GM12878 (cell line): ENCODE measurements around the gene NPIPB8. TPM values are rescaled to one million over a fixed set of nuclear protein-coding genes. Genes with fewer than 3 reads are reported as not detected.

ENCODE experiments used
- ATAC-seq: fragments of 200-7000 bp; cut with Tn5 transposase; 3 replicates; pipeline ENCODE4 v1.9.1; 2020; ENCODE audit warnings: mild to moderate bottlenecking, moderate library complexity
- BruUV-seq: library from RNA; stranded (reverse); fragments of 400-500 nt; replicated peaks from 2 replicates; lab custom pipeline; 2021; lab: Mats Ljungman, UMichigan
- CTCF ChIA-PET: fragments of 300-600 bp; sonication (Branson Sonifier 250); formaldehyde crosslinking; extraction: SDS; loops from one replicate; lab custom pipeline; 2021; ENCODE audit warnings: inconsistent platforms; lab: Yijun Ruan, JAX
- POLR2A ChIA-PET: fragments of 350-600 bp; formaldehyde crosslinking; extraction: SDS; loops from one replicate; lab custom pipeline; 2021; ENCODE audit warnings: inconsistent platforms; lab: Charles Lee
- RAD21 ChIA-PET: fragments of 300-600 bp; sonication (Branson Sonifier 250); formaldehyde crosslinking; loops from one replicate; lab custom pipeline; 2023; ENCODE audit warnings: antibody characterized with exemption; ENCODE audit not compliant: unreplicated experiment; lab: Charles Lee
- SMC1A ChIA-PET: fragments of 300-600 bp; sonication (Branson Sonifier 250); formaldehyde crosslinking; loops from one replicate; lab custom pipeline; 2023; ENCODE audit not compliant: unreplicated experiment, uncharacterized antibody; lab: Charles Lee
- DNase-seq: peaks from one replicate; pipeline ENCODE4 v3.0.0-alpha.2; 2011; ENCODE audit warnings: low read depth, low spot score
- FAIRE-seq: peaks from 3 replicates; lab custom pipeline; 2011; peaks lifted over from hg19 to GRCh38; lab: Jason Lieb, UNC
- H2AFZ ChIP-seq: 2 replicates; pipeline ENCODE4 v1.6.0; 2011; ENCODE audit warnings: low read depth, low read length, control low read depth; ENCODE audit not compliant: control insufficient read depth
- H3K27ac ChIP-seq: 2 replicates; pipeline ENCODE4 v1.5.1; 2011; ENCODE audit warnings: control low read depth; ENCODE audit not compliant: control insufficient read depth, insufficient read depth
- H3K27me3 ChIP-seq, 2 experiments: replicated peaks in 1 of 2; 2 replicates each; pipeline versions ENCODE4 v1.6.0 to v1.6.1; 2011; ENCODE audit warnings: low read length in 1 of 2; ENCODE audit not compliant: control insufficient read depth in 2 of 2, insufficient read depth in 2 of 2
- H3K36me3 ChIP-seq, 2 experiments: 2 replicates each; pipeline ENCODE4 v1.5.1; 2011; ENCODE audit warnings: low read length in 1 of 2; ENCODE audit not compliant: control insufficient read depth in 2 of 2, insufficient read depth in 2 of 2
- H3K4me1 ChIP-seq: 2 replicates; pipeline ENCODE4 v1.6.1; 2011; ENCODE audit warnings: mild to moderate bottlenecking, low read length, moderate library complexity, mixed read lengths; ENCODE audit not compliant: control insufficient read depth, insufficient read depth
- H3K4me2 ChIP-seq: 2 replicates; pipeline ENCODE4 v1.6.0; 2011; ENCODE audit warnings: control low read depth; ENCODE audit not compliant: control insufficient read depth, insufficient read depth
- H3K4me3 ChIP-seq: fragments of 200-600 bp; sonication (generic); 2 replicates; pipeline ENCODE4 v1.5.1; 2016
- H3K79me2 ChIP-seq: 2 replicates; pipeline ENCODE4 v1.6.0; 2011; ENCODE audit warnings: low read length; ENCODE audit not compliant: control insufficient read depth, insufficient read depth
- H3K9ac ChIP-seq: 2 replicates; pipeline ENCODE4 v1.8.0; 2011; ENCODE audit warnings: low read length, control low read depth, mixed read lengths; ENCODE audit not compliant: control insufficient read depth, insufficient read depth
- H3K9me3 ChIP-seq: replicated peaks from 3 replicates; pipeline ENCODE4 v1.5.1; 2011; ENCODE audit warnings: mild to moderate bottlenecking, low read length; ENCODE audit not compliant: control insufficient read depth, insufficient read depth
- H4K20me1 ChIP-seq: 2 replicates; pipeline ENCODE4 v1.6.0; 2011; ENCODE audit not compliant: control insufficient read depth, insufficient read depth
- ATF7 ChIP-seq: fragments of 450-650 bp; IDR thresholded peaks from 2 replicates; pipeline ENCODE4 v1.6.1; 2016; ENCODE audit warnings: low read depth, mild to moderate bottlenecking
- CBFB ChIP-seq: IDR thresholded peaks from 2 replicates; pipeline ENCODE4 v1.6.1; 2016; ENCODE audit warnings: antibody characterized with exemption, low read depth
- CHD4 ChIP-seq: fragments of 200-600 bp; sonication (generic); IDR thresholded peaks from 2 replicates; pipeline ENCODE4 v1.6.1; 2016; ENCODE audit warnings: mild to moderate bottlenecking
- EGR1 ChIP-seq, 2 experiments: IDR thresholded peaks; 1 replicate in 1 of 2; 2 replicates in 1 of 2; pipeline ENCODE4 v1.6.1; 2011 to 2012; ENCODE audit warnings: low read depth in 2 of 2, low read length in 2 of 2, borderline replicate concordance in 1 of 2, mild to moderate bottlenecking in 1 of 2, moderate library complexity in 1 of 2
- ESRRA ChIP-seq: IDR thresholded peaks from 2 replicates; pipeline ENCODE4 v1.6.1; 2012; ENCODE audit warnings: mild to moderate bottlenecking, low read length, improper control_type of control experiment
- IKZF2 ChIP-seq, 2 experiments: fragments of 450-650 bp; IDR thresholded peaks; 2 replicates each; pipeline ENCODE4 v1.6.1; 2017; ENCODE audit warnings: mild to moderate bottlenecking in 2 of 2, moderate library complexity in 2 of 2
- MEF2B ChIP-seq: fragments of 450-650 bp; IDR thresholded peaks from 2 replicates; pipeline ENCODE4 v1.6.1; 2018; ENCODE audit warnings: mild to moderate bottlenecking, moderate library complexity; ENCODE audit not compliant: partially characterized antibody, poor library complexity, severe bottlenecking
- POLR2AphosphoS2 ChIP-seq: IDR thresholded peaks from 2 replicates; pipeline ENCODE4 v1.6.1; 2011; ENCODE audit warnings: low read depth, mild to moderate bottlenecking, low read length, improper control_type of control experiment, moderate library complexity
- RAD51 ChIP-seq: fragments of 450-650 bp; IDR thresholded peaks from 2 replicates; pipeline ENCODE4 v1.6.1; 2016; ENCODE audit warnings: moderate library complexity, mild to moderate bottlenecking, inconsistent platforms
- RB1 ChIP-seq: fragments of 450-650 bp; formaldehyde crosslinking; IDR thresholded peaks from 2 replicates; pipeline ENCODE4 v1.6.1; 2017; ENCODE audit warnings: mild to moderate bottlenecking, borderline replicate concordance
- RFX5 ChIP-seq: IDR thresholded peaks from 2 replicates; pipeline ENCODE4 v1.6.1; 2011; ENCODE audit warnings: low read depth, low read length, improper control_type of control experiment
- SP1 ChIP-seq: IDR thresholded peaks from one replicate; pipeline ENCODE4 v1.6.1; 2011; ENCODE audit warnings: low read depth, low read length
- TCF12 ChIP-seq: IDR thresholded peaks from 2 replicates; pipeline ENCODE4 v1.6.1; 2011; ENCODE audit warnings: low read depth, mild to moderate bottlenecking, low read length
- WGBS: methylation state at CpG from one replicate; pipeline ENCODE4 v1.1.6; 2016; ENCODE audit warnings: low lambda C conversion rate; ENCODE audit not compliant: insufficient replicate concordance, insufficient coverage; ENCODE audit errors: missing lambda C conversion rate; 5-methylcytosine and 5-hydroxymethylcytosine counted together
- in situ Hi-C: fragments of 300-500 bp; cut with MboI; formaldehyde crosslinking; loops from 9 replicates; pipeline ENCODE4 v1.14.3; 2018; ENCODE audit warnings: mixed read lengths
- intact Hi-C: fragments of 100-400 bp; cut with micrococcal nuclease; formaldehyde crosslinking; loops from one replicate; pipeline ENCODE4 v1.14.2; 2022; ENCODE audit not compliant: unreplicated experiment
- polyA plus RNA-seq, 11 experiments: library from polyadenylated mRNA; depleted of rRNA in 4 of 11; unstranded in 6 of 11; stranded (reverse) in 5 of 11; fragments of >200 nt; fragmentation: Nextera tagmentation in 4 of 11; fragmentation: Illumina TruSeq in 1 of 11; extraction: Ambion mirVana in 4 of 11; extraction: Trizol in 1 of 11; gene quantifications; 1 replicate in 1 of 11; 2 replicates in 10 of 11; pipeline versions ENCODE4 v1.2.1 to v1.2.3, GENCODE V29; 2011 to 2016; ENCODE audit warnings: inconsistent platforms in 2 of 11, missing spikeins in 2 of 11, low read depth in 1 of 11
- total RNA-seq, 4 experiments: library from RNA; depleted of rRNA in 3 of 4; stranded (reverse); fragments of >200 nt in 3 of 4; fragmentation: Illumina TruSeq in 1 of 4; extraction: Trizol in 1 of 4; gene quantifications; 2 replicates each; pipeline versions ENCODE4 v1.2.1 to v1.2.3, GENCODE V29; 2013 to 2021
- TF ChIP-seq, protein P1 (sequence below): IDR thresholded peaks from 2 replicates; pipeline ENCODE4 v1.6.1; 2012; ENCODE audit warnings: low read depth, low read length, improper control_type of control experiment
- TF ChIP-seq, protein P2 (sequence below): fragments of 450-650 bp; IDR thresholded peaks from 2 replicates; pipeline ENCODE4 v1.6.1; 2017; ENCODE audit warnings: mild to moderate bottlenecking

NPIPB8 gene
- total and polyA plus RNA-seq, 10 of the 15 experiments (the other 5 are each of a cell fraction or from before 2014, with no cell fraction given) = 0.03 to 1.2 (median 0.56) TPM; not detected in 5

DNA sequence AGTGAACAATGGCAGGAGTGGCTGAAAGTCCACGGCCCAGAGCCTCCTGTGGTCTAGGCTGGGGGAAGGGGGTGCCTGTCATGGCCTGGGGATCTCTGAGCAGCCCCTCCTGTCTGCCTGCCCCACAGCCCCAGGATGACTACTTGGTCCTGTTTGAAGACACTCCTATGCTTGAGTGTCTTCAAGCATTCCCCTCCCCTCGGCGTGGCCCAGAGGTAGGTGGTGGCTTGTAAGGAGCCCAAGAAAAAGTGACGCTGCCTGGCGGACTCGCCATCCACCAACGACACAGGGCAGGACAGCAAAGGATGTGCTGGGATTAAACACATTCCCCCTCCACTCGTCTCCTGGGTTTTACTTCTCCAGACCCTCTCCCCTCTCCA lies 33.7 kb upstream of the NPIPB8 start:
- Histone ChIP-seq H3K79me2 (no peaks in the 10 kb centered on the region), H3K36me3 (no peaks in the 10 kb centered on the region), H3K9ac (no peak overlapping the region), H4K20me1 (no peaks in the 10 kb centered on the region), H3K4me3 (no peak overlapping the region), H2AFZ (no peak overlapping the region), H3K4me1 (no peaks in the 10 kb centered on the region), H3K27ac (no peak overlapping the region), H3K27me3 (no peaks in the 10 kb centered on the region; a peak in 1 of 4 replicates), H3K4me2 (no peak overlapping the region), H3K9me3 (no peaks in the 10 kb centered on the region)
- RAD21 ChIA-PET = no interaction called here
- POLR2A ChIA-PET = no interaction called here
- SMC1A ChIA-PET = no interaction called here
- CTCF ChIA-PET = no interaction called here
- TF ChIP-seq RB1 = no peak
- no peak for TF ChIP-seq ESRRA
- TF ChIP-seq ATF7 = no peak
- TF ChIP-seq SP1 = no peak
- TF ChIP-seq, protein P1, sequence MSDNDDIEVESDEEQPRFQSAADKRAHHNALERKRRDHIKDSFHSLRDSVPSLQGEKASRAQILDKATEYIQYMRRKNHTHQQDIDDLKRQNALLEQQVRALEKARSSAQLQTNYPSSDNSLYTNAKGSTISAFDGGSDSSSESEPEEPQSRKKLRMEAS = no peak
- TF ChIP-seq RFX5 = no peak
- WGBS = 77% methylated on average over 8 of the region's 8 CpGs
- intact Hi-C loops (no loop called here), in situ Hi-C loops (no loop called here)
- DNase-seq (no peak), ATAC-seq (no peak), FAIRE-seq (no peak)
- no TSS peak for BruUV-seq

DNA sequence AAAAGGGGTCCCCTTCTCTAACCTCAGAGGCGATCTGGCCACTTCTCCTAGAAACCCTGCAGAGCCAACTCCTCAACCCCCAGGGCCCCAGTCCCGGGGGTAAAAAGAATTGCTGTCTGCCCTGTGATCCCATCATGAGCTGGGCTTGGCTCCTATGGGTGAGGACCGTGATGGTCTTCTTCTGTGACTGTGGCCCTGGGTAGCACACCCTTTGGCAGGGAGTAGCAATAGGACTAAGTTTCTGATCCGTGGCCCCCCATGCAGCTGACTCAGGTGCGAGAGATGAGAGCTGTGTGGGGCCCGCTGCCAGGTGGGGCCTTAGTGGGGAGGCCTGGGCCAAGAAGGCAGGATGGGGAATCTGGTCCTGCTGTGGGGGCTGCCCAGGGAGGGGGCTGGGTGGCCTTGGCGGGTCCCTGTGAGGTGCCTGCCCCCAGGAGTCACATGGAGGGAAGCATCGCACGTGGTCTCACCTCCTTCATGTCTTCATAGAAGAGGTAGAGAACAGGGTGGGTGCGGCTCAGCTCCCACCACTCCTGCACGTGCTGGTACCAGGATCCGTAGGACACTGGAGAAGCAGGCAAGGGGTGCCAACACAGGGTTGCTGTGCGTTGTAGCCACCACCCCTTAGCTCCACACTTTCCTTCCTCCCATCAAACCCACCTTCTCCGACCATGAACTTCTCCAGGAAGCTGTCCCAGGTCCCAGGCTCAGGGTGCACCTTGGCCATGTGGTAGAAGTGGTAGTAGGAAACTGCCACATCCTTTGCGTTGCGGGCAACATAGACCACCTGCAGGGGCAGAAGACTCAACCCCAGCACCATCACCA lies 31.4 kb upstream of the NPIPB8 start:
- intact Hi-C loops (no loop called here), in situ Hi-C loops (no loop called here)
- no peak for FAIRE-seq
- no TSS peak for BruUV-seq
- SMC1A ChIA-PET = no interaction called here
- H2AFZ ChIP-seq = no peak overlapping the region
- H3K27ac ChIP-seq = no peak overlapping the region
- 57% methylated on average over 16 of the region's 16 CpGs for WGBS
- no peaks in the 10 kb centered on the region for H3K36me3 ChIP-seq
- no peaks in the 10 kb centered on the region for H4K20me1 ChIP-seq
- H3K79me2 ChIP-seq = no peaks in the 10 kb centered on the region
- no peak overlapping the region for H3K9ac ChIP-seq
- H3K4me1 ChIP-seq = no peaks in the 10 kb centered on the region
- CTCF ChIA-PET = interaction anchor here (0.9 kb wide), 1 partner anchor 11 kb away, joined by 3 read pairs; no protein-coding TSS in a partner anchor
- no peak overlapping the region for H3K4me3 ChIP-seq
- no peak overlapping the region for H3K4me2 ChIP-seq
- no peaks in the 10 kb centered on the region for H3K9me3 ChIP-seq
- H3K27me3 ChIP-seq = no peaks in the 10 kb centered on the region; a peak in 1 of 4 replicates
- no peak for DNase-seq
- ATAC-seq = no peak
- POLR2A ChIA-PET = no interaction called here
- RAD21 ChIA-PET = no interaction called here
- no peak for TF ChIP-seq TCF12
- TF ChIP-seq IKZF2 (IDR thresholded peaks at IDR 0.05) = no peak
- TF ChIP-seq CHD4 = no peak
- TF ChIP-seq, protein P2, sequence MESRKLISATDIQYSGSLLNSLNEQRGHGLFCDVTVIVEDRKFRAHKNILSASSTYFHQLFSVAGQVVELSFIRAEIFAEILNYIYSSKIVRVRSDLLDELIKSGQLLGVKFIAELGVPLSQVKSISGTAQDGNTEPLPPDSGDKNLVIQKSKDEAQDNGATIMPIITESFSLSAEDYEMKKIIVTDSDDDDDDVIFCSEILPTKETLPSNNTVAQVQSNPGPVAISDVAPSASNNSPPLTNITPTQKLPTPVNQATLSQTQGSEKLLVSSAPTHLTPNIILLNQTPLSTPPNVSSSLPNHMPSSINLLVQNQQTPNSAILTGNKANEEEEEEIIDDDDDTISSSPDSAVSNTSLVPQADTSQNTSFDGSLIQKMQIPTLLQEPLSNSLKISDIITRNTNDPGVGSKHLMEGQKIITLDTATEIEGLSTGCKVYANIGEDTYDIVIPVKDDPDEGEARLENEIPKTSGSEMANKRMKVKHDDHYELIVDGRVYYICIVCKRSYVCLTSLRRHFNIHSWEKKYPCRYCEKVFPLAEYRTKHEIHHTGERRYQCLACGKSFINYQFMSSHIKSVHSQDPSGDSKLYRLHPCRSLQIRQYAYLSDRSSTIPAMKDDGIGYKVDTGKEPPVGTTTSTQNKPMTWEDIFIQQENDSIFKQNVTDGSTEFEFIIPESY = no peak
- no peak for TF ChIP-seq MEF2B
- no peak for TF ChIP-seq POLR2AphosphoS2
- TF ChIP-seq EGR1 (IDR thresholded peaks at IDR 0.05; ENCODE audit: borderline replicate concordance in 1 of 2, low read depth in 2 of 2, low read length in 2 of 2) = no peak
- no peak for TF ChIP-seq CBFB
- TF ChIP-seq RAD51 = no peak
